K562 (cell line): ENCODE results near the gene NYAP2. TPM values are rescaled to one million over a fixed set of nuclear protein-coding genes. Genes with fewer than 3 reads are reported as not detected.

ENCODE experiments used
- ATAC-seq: fragments of 200-7000 bp; cut with Tn5 transposase; 3 replicates; pipeline ENCODE4 v1.9.1; 2020; ENCODE audit warnings: moderate library complexity
- BruUV-seq: library from RNA; stranded (reverse); fragments of 400-500 nt; replicated peaks from 2 replicates; lab custom pipeline; 2021; lab: Mats Ljungman, UMichigan
- CTCF ChIA-PET: fragments of 300-600 bp; formaldehyde crosslinking; extraction: SDS; loops from one replicate; lab custom pipeline; 2021; ENCODE audit warnings: low intra/inter-chr PET ratio; lab: Yijun Ruan, JAX
- POLR2A ChIA-PET: fragments of 300-600, 350-650 bp; sonication (Branson Sonifier 250); formaldehyde crosslinking; extraction: SDS; loops from one replicate; lab custom pipeline; 2021; ENCODE audit warnings: antibody characterized with exemption, inconsistent platforms; lab: Yijun Ruan, JAX
- DNase-seq, 4 experiments: peaks; one replicate each; pipeline versions ENCODE4 v3.0.0 to v3.0.0-alpha.2; 2011 to 2018; ENCODE audit warnings: low spot score in 3 of 4, mixed read lengths in 3 of 4; ENCODE audit errors: extremely low read depth in 1 of 4
- FAIRE-seq: peaks from 2 replicates; lab custom pipeline; 2011; peaks lifted over from hg19 to GRCh38; lab: Jason Lieb, UNC
- H2AFZ ChIP-seq: 2 replicates; pipeline ENCODE4 v1.6.0; 2011; ENCODE audit warnings: low read depth, low read length, control low read depth, inconsistent platforms
- H3K27ac ChIP-seq: fragments of 200-600 bp; 3 replicates; pipeline ENCODE4 v1.8.0; 2011; ENCODE audit warnings: low read depth, mild to moderate bottlenecking, control low read depth, inconsistent platforms, low read length, moderate library complexity, mixed read lengths; ENCODE audit errors: extremely low read depth
- H3K27me3 ChIP-seq, 2 experiments: fragments of 300-600 bp in 1 of 2; 2 replicates in 1 of 2; 3 replicates in 1 of 2; pipeline versions ENCODE4 v1.6.0 to v1.8.0; 2011; ENCODE audit warnings: inconsistent platforms in 2 of 2, low read length in 2 of 2, mild to moderate bottlenecking in 1 of 2, mixed read lengths in 1 of 2, moderate library complexity in 1 of 2; ENCODE audit not compliant: control insufficient read depth in 2 of 2, insufficient read depth in 2 of 2
- H3K36me3 ChIP-seq: fragments of 300-600 bp; 3 replicates; pipeline ENCODE4 v1.8.0; 2011; ENCODE audit warnings: mild to moderate bottlenecking, low read length, inconsistent platforms; ENCODE audit not compliant: control insufficient read depth, insufficient read depth
- H3K4me1 ChIP-seq, 2 experiments: fragments of 200-600 bp in 1 of 2; replicated peaks in 1 of 2; 2 replicates in 1 of 2; 3 replicates in 1 of 2; pipeline versions ENCODE4 v1.5.1 to v1.8.0; 2011; ENCODE audit warnings: inconsistent platforms in 2 of 2, low read length in 2 of 2, mild to moderate bottlenecking in 1 of 2, mixed read lengths in 1 of 2, moderate library complexity in 1 of 2; ENCODE audit not compliant: control insufficient read depth in 2 of 2, insufficient read depth in 2 of 2
- H3K4me2 ChIP-seq: 2 replicates; pipeline ENCODE4 v1.6.1; 2011; ENCODE audit warnings: low read length, control low read depth, inconsistent platforms, mixed read lengths; ENCODE audit not compliant: insufficient read depth
- H3K4me3 ChIP-seq: fragments of 200-600 bp; sonication (generic), shearing (Covaris generic); 2 replicates; pipeline ENCODE4 v1.5.1; 2016; ENCODE audit warnings: control low read depth, inconsistent platforms
- H3K79me2 ChIP-seq: fragments of 200-600 bp; 3 replicates; pipeline ENCODE4 v1.8.0; 2011; ENCODE audit warnings: low read length, inconsistent platforms; ENCODE audit not compliant: control insufficient read depth, insufficient read depth
- H3K9ac ChIP-seq, 2 experiments: 2 replicates each; pipeline versions ENCODE4 v1.6.0 to v1.6.1; 2011; ENCODE audit warnings: low read depth in 2 of 2, low read length in 2 of 2, control low read depth in 1 of 2, inconsistent platforms in 1 of 2, mild to moderate bottlenecking in 1 of 2, mixed read lengths in 1 of 2; ENCODE audit not compliant: insufficient read depth in 1 of 2
- H3K9me1 ChIP-seq: one replicate; pipeline ENCODE4 v1.6.0; 2011; ENCODE audit warnings: inconsistent platforms, mild to moderate bottlenecking, low read length, moderate library complexity; ENCODE audit not compliant: control insufficient read depth, insufficient read depth
- H3K9me3 ChIP-seq: replicated peaks from 2 replicates; pipeline ENCODE4 v1.5.1; 2011; ENCODE audit warnings: low read depth, low read length, inconsistent platforms; ENCODE audit not compliant: control insufficient read depth, insufficient read depth
- H4K20me1 ChIP-seq: replicated peaks from 2 replicates; pipeline ENCODE4 v1.6.1; 2011; ENCODE audit warnings: low read length, inconsistent platforms, mixed read lengths; ENCODE audit not compliant: control insufficient read depth, insufficient read depth
- CHCHD3 ChIP-seq: fragments of 250-450 bp; sonication (Bioruptor Pico); IDR thresholded peaks from 2 replicates; pipeline ENCODE4 v2.1.2; 2022; ENCODE audit warnings: mild to moderate bottlenecking
- CHD4 ChIP-seq: fragments of 200-600 bp; sonication (generic); IDR thresholded peaks from 3 replicates; pipeline ENCODE4 v1.6.1; 2012; ENCODE audit warnings: low read depth, mild to moderate bottlenecking, mixed read lengths, low read length, inconsistent platforms; ENCODE audit not compliant: insufficient read depth, insufficient replicate concordance, poor library complexity, severe bottlenecking
- GABPB1 ChIP-seq: sonication (generic); formaldehyde crosslinking; IDR thresholded peaks from 2 replicates; pipeline ENCODE4 v1.8.0; 2022; ENCODE audit warnings: mild to moderate bottlenecking, missing genetic modification reagents
- HMG20B ChIP-seq: fragments of 250-450 bp; sonication (Bioruptor Pico); IDR thresholded peaks from 2 replicates; pipeline ENCODE4 v1.5.0; 2021; ENCODE audit warnings: mild to moderate bottlenecking
- HSF4 ChIP-seq: fragments of 250-450 bp; sonication (Bioruptor Pico); IDR thresholded peaks from 2 replicates; pipeline ENCODE4 v2.1.2; 2022; ENCODE audit warnings: mild to moderate bottlenecking, moderate library complexity, borderline replicate concordance
- LEF1 ChIP-seq: fragments of 450-650 bp; IDR thresholded peaks from 2 replicates; pipeline ENCODE4 v1.6.1; 2016; ENCODE audit warnings: mild to moderate bottlenecking
- NR4A1 ChIP-seq, 2 experiments: fragments of 250-450 bp in 1 of 2; fragments of 450-650 bp in 1 of 2; sonication (Bioruptor Pico) in 1 of 2; IDR thresholded peaks; 2 replicates each; pipeline versions ENCODE4 v1.4.0 to v1.6.1; 2016 to 2020; ENCODE audit warnings: mild to moderate bottlenecking in 2 of 2, missing compliant biosample characterization in 1 of 2, missing genetic modification characterization in 1 of 2, moderate library complexity in 1 of 2
- NRF1 ChIP-seq, 2 experiments: fragments of 450-650 bp; IDR thresholded peaks in 1 of 2; conservative IDR thresholded peaks in 1 of 2; 2 replicates each; pipeline ENCODE4 v1.6.1; 2014; ENCODE audit warnings: mild to moderate bottlenecking in 2 of 2
- SMARCE1 ChIP-seq: fragments of 450-650 bp; IDR thresholded peaks from 2 replicates; pipeline ENCODE4 v1.7.1; 2016; ENCODE audit warnings: mild to moderate bottlenecking
- STAT5B ChIP-seq: fragments of 250-450 bp; sonication (Bioruptor Pico); IDR thresholded peaks from 2 replicates; pipeline ENCODE4 v1.8.0; 2021; ENCODE audit warnings: mild to moderate bottlenecking, inconsistent platforms
- TBP ChIP-seq: optimal IDR thresholded peaks from 2 replicates; pipeline ENCODE3; 2011; ENCODE audit warnings: low read depth, low read length, improper control_type of control experiment
- USF1 ChIP-seq: sonication (generic); formaldehyde crosslinking; IDR thresholded peaks from 2 replicates; pipeline ENCODE4 v1.9.0; 2022; ENCODE audit warnings: mild to moderate bottlenecking, missing genetic modification reagents
- YY1 ChIP-seq, 3 experiments: IDR thresholded peaks; 2 replicates each; pipeline ENCODE4 v1.6.1; 2011; ENCODE audit warnings: low read length in 2 of 3, mild to moderate bottlenecking in 2 of 3, moderate library complexity in 2 of 3, borderline replicate concordance in 1 of 3, control low read depth in 1 of 3, low read depth in 1 of 3; ENCODE audit not compliant: insufficient read depth in 3 of 3, insufficient replicate concordance in 2 of 3, control insufficient read depth in 1 of 3, insufficient read length in 1 of 3; ENCODE audit errors: extremely low read depth in 1 of 3
- ZBTB1 ChIP-seq: sonication (generic); formaldehyde crosslinking; IDR thresholded peaks from 2 replicates; pipeline ENCODE4 v1.8.1; 2023; ENCODE audit warnings: missing genetic modification reagents, low read depth, mild to moderate bottlenecking, borderline replicate concordance
- ZNF165 ChIP-seq: fragments of 250-450 bp; sonication (Bioruptor Pico); IDR thresholded peaks from 2 replicates; pipeline ENCODE4 v1.4.0; 2020; ENCODE audit warnings: borderline replicate concordance
- WGBS: fragments of 100-300 bp; shearing (Covaris generic); methylation state at CpG from one replicate; pipeline ENCODE4 v1.1.6; 2016; ENCODE audit warnings: low coverage, mixed read lengths; ENCODE audit not compliant: insufficient coverage; ENCODE audit errors: missing lambda C conversion rate; 5-methylcytosine and 5-hydroxymethylcytosine counted together
- in situ Hi-C: fragments of 300-500 bp; cut with MboI; formaldehyde crosslinking; loops from 4 replicates; pipeline ENCODE4 v1.15.0; 2018; ENCODE audit warnings: inconsistent platforms, mixed read lengths
- intact Hi-C: fragments of 100-400 bp; cut with micrococcal nuclease; formaldehyde crosslinking; loops from 2 replicates; pipeline ENCODE4 v1.14.2; 2022
- polyA plus RNA-seq, 8 experiments: library from polyadenylated mRNA; depleted of rRNA in 4 of 8; stranded (reverse) in 5 of 8; unstranded in 3 of 8; fragments of >200 nt; fragmentation: Nextera tagmentation in 2 of 8; fragmentation: Illumina TruSeq in 1 of 8; extraction: Ambion mirVana in 2 of 8; extraction: Trizol in 1 of 8; gene quantifications; 2 replicates each; pipeline versions ENCODE4 v1.2.1 to v1.2.3, GENCODE V29; 2011 to 2014; ENCODE audit warnings: inconsistent platforms in 1 of 8, missing spikeins in 1 of 8
- total RNA-seq, 7 experiments: library from RNA; depleted of rRNA in 6 of 7; stranded (reverse); fragments of >200 nt in 6 of 7; fragmentation: Illumina TruSeq in 2 of 7; extraction: Trizol in 2 of 7; gene quantifications; 2 replicates each; pipeline versions ENCODE4 v1.2.1 to v1.2.3, GENCODE V29; 2011 to 2021; ENCODE audit warnings: low replicate concordance in 1 of 7
- TF ChIP-seq, protein P1 (sequence below): sonication (generic); formaldehyde crosslinking; IDR thresholded peaks from 2 replicates; pipeline ENCODE4 v1.8.1; 2023; ENCODE audit warnings: mild to moderate bottlenecking, missing genetic modification reagents
- TF ChIP-seq, protein P2 (sequence below): fragments of 250-450 bp; sonication (Bioruptor Pico); IDR thresholded peaks from 2 replicates; pipeline ENCODE4 v1.6.1; 2021; ENCODE audit warnings: mild to moderate bottlenecking
- TF ChIP-seq, protein P3 (sequence below): fragments of 450-650 bp; IDR thresholded peaks from 2 replicates; pipeline ENCODE4 v1.7.1; 2018; ENCODE audit warnings: mild to moderate bottlenecking, low read depth; ENCODE audit not compliant: partially characterized antibody

The NYAP2 gene
- total and polyA plus RNA-seq, 9 of the 15 experiments (the other 6 are each of a cell fraction or from before 2014, with no cell fraction given): 0.03 to 0.04 (median 0.04) TPM; not detected in 3

DNA sequence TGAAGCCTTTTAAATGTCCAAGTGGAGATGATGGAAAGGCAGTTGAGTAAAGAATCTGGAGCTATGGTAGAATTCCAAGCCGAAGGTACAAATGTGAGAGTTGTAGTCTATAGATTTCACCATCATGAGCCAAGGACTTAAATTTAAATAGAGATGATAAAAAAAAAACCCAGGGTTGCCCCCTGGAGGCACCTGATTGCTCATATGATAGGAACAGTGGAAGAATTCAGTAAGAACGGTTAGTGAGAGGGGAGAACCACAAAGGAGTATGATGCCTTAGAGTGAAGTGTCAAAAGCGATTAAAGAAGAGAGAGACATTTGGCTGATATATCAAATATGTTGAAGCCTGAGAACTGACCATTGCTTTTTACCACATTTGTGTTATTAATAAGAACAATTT lies 11.9 kb downstream of the NYAP2 start:
- no peaks in the 10 kb centered on the region for H3K79me2 ChIP-seq
- no peaks in the 10 kb centered on the region for H3K27me3 ChIP-seq
- FAIRE-seq: no peak
- no peaks in the 10 kb centered on the region for H3K9me3 ChIP-seq
- H2AFZ ChIP-seq: no peak overlapping the region
- no peaks in the 10 kb centered on the region for H3K4me1 ChIP-seq
- no peaks in the 10 kb centered on the region for H3K36me3 ChIP-seq
- POLR2A ChIA-PET: no interaction called here
- DNase-seq: no peak
- H3K4me3 ChIP-seq: no peak overlapping the region
- no peak overlapping the region for H3K27ac ChIP-seq
- ATAC-seq: no peak
- no TSS peak for BruUV-seq
- no peak overlapping the region for H3K4me2 ChIP-seq
- intact Hi-C loops (no loop called here), in situ Hi-C loops (no loop called here)
- no peak overlapping the region for H3K9ac ChIP-seq
- CTCF ChIA-PET: no interaction called here
- no peaks in the 10 kb centered on the region for H3K9me1 ChIP-seq
- WGBS: 6% methylated on average over 3 of the region's 3 CpGs
- no peaks in the 10 kb centered on the region for H4K20me1 ChIP-seq
- TF ChIP-seq TBP (no peak), CHD4 (no peak), GABPB1 (no peak), ZBTB1 (CRISPR knock-in tag) (no peak), NRF1 (conservative IDR thresholded peaks at IDR 0.05 in 1 of 2, IDR thresholded peaks at IDR 0.05 in 1 of 2) (no peak), STAT5B (CRISPR knock-in tag) (no peak), NR4A1 (CRISPR knock-in tag; IDR thresholded peaks at IDR 0.05) (no peak), NR4A1 (tag; IDR thresholded peaks at IDR 0.05) (no peak), CHCHD3 (no peak), HSF4 (CRISPR knock-in tag) (no peak), USF1 (CRISPR knock-in tag) (no peak), LEF1 (no peak), SMARCE1 (no peak), YY1 (IDR thresholded peaks at IDR 0.05; ENCODE audit: borderline replicate concordance in 1 of 3, control insufficient read depth in 1 of 3, extremely low read depth in 1 of 3, insufficient read depth in 3 of 3, insufficient read length in 1 of 3, insufficient replicate concordance in 2 of 3, low read depth in 1 of 3, low read length in 2 of 3) (no peak), HMG20B (no peak), ZNF165 (CRISPR knock-in tag) (no peak)
- TF ChIP-seq, protein P1, sequence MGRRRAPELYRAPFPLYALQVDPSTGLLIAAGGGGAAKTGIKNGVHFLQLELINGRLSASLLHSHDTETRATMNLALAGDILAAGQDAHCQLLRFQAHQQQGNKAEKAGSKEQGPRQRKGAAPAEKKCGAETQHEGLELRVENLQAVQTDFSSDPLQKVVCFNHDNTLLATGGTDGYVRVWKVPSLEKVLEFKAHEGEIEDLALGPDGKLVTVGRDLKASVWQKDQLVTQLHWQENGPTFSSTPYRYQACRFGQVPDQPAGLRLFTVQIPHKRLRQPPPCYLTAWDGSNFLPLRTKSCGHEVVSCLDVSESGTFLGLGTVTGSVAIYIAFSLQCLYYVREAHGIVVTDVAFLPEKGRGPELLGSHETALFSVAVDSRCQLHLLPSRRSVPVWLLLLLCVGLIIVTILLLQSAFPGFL (CRISPR knock-in tag): no peak
- TF ChIP-seq, protein P2, sequence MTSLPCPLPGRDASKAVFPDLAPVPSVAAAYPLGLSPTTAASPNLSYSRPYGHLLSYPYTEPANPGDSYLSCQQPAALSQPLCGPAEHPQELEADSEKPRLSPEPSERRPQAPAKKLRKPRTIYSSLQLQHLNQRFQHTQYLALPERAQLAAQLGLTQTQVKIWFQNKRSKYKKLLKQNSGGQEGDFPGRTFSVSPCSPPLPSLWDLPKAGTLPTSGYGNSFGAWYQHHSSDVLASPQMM (CRISPR knock-in tag): no peak
- TF ChIP-seq, protein P3, sequence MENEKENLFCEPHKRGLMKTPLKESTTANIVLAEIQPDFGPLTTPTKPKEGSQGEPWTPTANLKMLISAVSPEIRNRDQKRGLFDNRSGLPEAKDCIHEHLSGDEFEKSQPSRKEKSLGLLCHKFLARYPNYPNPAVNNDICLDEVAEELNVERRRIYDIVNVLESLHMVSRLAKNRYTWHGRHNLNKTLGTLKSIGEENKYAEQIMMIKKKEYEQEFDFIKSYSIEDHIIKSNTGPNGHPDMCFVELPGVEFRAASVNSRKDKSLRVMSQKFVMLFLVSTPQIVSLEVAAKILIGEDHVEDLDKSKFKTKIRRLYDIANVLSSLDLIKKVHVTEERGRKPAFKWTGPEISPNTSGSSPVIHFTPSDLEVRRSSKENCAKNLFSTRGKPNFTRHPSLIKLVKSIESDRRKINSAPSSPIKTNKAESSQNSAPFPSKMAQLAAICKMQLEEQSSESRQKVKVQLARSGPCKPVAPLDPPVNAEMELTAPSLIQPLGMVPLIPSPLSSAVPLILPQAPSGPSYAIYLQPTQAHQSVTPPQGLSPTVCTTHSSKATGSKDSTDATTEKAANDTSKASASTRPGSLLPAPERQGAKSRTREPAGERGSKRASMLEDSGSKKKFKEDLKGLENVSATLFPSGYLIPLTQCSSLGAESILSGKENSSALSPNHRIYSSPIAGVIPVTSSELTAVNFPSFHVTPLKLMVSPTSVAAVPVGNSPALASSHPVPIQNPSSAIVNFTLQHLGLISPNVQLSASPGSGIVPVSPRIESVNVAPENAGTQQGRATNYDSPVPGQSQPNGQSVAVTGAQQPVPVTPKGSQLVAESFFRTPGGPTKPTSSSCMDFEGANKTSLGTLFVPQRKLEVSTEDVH: no peak
